HG02970 (cell line): ENCODE data around the gene TSGA10IP.
"Not testable (repeated sequence)": the region's sequence is repeated elsewhere in the genome, so short reads cannot be mapped to it uniquely, and the experiment has no call there.

Experiments
- ATAC-seq: cut with Tn5 transposase; IDR thresholded peaks from one replicate; pipeline ENCODE4 v1.9.1; 2021; ENCODE audit warnings: mild to moderate bottlenecking, moderate library complexity, moderate number of reproducible peaks; ENCODE audit not compliant: unreplicated experiment, low FRiP score

TSGA10IP gene

DNA sequence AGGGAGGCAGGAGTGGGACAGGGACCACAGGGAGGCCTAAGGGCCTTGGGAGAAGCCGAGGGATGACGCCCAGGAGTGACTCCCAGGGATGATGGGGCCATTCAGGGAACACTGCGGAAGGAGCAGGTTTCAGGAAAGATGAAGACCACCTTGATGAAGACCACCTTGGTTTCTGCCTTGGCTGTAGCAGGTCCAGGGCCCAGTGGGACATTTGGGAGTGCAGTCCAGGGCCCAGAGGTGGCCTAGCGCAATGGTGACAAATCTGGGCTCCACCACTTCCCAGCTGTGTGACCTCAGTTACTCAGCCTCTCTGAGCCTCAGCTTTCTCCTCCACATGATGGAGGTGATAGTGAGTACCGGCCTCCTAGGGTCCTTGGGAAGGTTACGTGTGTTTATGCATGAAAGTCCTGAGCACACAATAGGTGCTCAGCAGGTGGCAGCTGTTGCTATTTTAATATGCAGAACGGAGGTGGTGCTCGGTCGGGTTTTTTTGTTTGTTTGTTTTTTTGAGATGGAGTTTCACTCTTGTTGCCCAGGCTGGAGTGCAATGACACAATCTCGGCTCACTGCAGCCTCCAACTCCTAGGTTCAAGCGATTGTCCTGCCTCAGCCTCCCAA lies 770 bp downstream of the TSGA10IP start:
- ATAC-seq, result no peak

DNA sequence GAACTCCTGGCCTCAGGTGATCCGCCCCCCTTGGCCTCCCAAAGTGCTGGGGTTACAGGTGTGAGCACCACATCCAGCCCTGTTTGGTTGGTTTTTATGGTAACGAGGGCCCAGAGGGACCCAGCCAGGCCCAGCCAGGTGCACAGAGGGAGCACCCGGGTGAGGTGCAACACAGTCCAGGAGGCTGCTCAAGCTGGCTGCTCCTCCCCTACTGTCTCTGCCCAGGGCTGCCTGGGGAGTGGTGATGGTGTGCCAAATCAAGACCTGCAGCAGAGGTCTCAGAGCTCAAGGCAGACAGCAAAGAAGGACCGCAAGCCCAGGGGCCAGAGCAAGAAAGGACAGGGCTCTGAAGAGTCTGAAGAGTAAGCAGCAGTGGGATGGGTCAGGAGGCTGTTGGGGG lies 1.4 kb downstream of the TSGA10IP start:
- ATAC-seq, result no peak

DNA sequence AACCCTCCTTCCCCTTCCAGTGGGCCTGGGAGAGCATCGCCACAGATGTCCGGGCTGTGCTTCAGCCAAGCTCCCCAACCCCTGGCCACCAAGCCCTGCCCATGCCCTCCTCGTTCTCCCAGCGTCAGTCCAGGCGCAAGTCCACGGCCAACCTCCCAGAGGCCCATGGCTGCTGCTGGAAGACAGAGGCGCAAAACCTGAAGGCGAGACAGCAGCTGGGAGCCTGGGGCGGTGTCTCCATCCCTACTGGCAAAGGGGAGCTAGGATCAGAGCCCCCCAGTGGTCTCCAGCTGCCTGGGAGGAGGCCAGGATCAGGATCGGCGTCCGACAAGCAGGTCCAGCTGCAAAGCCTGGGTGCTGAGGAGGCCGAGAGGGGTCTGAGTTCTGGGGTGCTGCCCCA lies 1.9 kb downstream of the TSGA10IP start:
- no peak for ATAC-seq

DNA sequence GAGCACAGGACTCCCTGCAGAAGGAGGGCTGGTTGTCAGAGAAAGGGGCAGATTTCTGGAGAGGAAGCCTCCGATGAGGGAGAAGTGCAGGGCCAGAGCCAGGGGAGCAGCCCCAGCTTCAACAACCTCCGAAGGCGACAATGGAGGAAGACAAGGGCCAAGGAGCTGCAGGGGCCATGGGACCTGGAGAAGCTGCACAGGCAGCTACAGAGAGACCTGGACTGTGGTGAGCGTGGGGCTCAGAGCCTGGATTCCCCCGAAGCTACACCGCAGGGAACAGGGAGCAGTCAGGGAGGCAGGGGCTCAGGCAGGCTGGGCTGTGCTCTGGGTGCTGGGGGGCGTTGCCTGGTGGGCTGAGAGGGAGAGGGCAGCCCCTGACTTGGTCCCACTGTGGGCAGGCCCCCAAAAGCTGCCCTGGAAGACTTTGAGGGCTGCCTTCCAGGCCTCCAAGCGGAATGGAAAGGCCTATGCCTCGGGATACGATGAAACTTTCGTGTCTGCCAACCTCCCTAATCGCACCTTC lies 2.4 kb downstream of the TSGA10IP start:
- ATAC-seq, result no peak

DNA sequence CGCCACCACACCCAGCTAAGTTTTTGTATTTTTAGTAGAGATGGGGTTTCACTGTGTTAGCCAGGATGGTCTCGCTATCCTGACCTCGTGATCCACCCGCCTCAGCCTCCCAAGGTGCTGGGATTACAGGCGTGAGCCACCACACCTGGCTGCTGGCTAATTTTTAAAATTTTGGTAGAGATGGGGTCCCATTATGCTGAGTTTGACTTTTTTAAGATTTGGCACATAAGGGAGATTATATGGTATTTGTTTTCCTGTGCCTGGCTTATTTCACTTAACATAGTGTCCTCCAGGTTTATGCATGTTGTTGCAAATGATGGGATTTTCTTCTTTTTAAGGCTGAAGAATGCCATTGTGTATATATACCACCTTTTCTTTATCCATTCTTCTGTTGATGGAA lies 5.4 kb downstream of the TSGA10IP start:
- not testable (repeated sequence) for ATAC-seq

DNA sequence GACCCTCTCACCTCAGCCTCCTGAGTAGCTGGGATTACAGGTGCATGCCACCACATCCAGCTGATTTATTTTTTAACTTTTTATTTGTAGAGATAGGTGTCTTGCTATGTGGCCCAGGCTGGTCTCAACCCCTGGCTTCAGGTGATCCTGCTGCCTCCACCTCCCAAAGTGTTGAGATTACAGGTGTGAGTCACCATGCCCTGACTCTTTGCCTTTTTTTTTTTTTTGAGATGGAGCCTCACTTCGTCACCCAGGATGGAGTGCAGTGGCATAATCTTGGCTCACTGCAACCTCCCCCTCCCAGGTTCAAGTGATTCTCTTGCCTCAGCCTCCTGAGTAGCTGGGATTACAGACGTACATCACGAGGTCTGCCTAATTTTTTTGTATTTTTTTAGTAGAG lies 6.4 kb downstream of the TSGA10IP start:
- not testable (repeated sequence) for ATAC-seq

DNA sequence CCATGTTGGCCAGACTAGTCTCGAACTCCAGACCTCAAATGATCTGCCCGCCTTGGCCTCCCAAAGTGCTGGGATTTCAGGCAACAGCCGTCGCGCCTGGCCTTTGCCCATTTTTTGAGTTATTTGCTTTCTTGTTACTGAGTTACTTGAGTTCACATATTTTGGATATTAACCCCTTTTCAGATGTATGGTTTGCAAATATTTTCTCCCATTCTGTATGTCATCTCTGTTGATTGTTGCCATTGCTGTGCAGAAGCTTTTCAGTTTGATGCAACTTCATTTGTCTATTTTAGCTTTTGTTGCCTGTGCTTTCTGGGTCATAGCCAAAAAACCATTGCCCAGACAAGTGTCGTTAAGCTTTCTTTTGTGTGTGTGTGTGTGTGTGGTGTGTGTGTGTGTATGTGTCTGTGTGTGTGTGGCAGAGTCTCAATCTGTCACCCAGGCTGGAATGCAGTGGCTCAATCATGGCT lies 6.8 kb downstream of the TSGA10IP start:
- ATAC-seq, result no peak

DNA sequence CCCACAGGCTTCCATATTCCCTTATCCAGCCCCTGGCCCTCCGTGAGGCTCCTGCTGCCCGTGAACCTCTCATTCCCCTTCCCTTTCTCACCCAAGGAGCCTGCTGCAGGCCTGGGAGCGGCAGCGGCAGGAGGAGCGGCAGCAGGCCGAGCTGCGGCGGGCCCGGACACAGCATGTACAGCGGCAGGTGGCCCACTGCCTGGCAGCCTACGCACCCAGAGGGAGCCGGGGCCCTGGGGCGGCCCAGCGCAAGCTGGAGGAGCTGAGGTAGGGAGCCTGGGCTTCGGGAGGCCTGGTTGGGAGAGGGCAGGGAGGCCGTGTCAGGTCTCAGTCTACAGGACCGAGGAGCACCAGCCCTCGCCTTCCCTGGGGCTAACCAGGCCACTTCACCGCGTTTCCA lies 8.2 kb downstream of the TSGA10IP start:
- ATAC-seq, result no peak

DNA sequence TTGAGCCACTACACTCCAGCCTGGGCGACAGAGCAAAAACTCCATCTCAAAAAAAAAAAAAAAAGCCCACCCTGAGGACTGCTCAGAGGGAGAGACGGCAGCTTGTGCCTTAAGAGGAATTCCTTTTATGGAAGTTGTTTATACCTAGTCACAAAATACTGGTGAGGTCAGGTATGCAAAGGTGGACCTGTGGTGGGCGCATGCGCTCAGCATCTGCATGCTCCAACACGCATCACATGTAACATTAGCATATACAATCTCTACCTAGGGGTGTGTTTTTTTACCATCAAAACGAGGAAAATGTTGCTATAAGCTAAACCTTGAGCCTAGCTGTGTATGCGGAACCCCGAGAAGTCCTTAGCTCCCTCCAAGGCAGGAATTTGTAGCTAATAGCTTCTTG lies 9.5 kb downstream of the TSGA10IP start:
- no peak for ATAC-seq

DNA sequence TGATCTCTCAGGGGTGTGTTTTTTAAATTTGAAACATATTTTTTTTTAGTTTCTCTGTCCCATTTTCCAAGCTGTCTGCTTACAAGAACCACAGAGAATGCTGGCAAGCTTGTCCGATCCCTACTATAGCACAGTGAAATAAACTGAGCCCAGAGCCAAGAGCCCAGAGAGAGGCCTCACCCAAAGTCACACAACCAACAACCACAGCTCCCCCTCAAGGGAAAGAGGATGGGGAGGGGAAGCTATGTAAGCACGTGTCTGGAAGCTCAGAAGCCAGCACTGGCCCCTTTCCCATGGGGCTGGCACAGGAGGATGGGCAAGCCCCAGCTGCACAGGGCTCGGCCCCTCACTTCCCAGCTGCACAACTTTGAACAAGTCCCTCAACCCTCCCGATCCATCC lies 13.0 kb downstream of the TSGA10IP start:
- ATAC-seq, result no peak

DNA sequence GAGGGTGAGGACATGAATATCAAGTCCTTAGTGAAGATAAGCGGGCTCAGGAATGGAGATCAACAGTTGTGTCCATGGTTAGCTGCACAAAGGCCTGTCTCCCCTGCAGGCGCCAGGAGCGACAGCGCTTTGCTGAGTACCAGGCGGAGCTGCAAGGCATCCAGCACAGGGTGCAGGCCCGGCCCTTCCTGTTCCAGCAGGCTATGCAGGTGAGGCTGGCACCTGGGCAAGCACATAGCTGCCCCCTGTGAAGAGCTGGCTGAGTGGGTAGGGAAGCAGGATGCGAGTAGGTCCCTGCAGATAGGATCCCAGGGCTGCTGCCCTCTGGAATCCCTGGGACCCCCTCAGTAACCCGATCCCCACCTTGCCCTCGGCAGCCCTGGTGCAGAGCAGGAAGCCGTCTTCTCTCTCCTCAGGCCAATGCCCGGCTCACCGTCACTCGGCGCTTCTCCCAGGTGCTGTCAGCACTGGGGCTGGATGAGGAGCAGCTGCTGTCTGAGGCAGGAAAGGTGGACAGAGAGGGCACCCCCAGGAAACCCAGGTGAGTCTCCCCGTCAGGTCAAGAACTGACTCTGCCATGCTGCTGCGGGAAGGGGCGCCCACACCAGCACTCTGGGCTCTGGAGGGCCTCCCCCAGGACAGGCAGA lies 13.6 kb downstream of the TSGA10IP start:
- ATAC-seq, result no peak

DNA sequence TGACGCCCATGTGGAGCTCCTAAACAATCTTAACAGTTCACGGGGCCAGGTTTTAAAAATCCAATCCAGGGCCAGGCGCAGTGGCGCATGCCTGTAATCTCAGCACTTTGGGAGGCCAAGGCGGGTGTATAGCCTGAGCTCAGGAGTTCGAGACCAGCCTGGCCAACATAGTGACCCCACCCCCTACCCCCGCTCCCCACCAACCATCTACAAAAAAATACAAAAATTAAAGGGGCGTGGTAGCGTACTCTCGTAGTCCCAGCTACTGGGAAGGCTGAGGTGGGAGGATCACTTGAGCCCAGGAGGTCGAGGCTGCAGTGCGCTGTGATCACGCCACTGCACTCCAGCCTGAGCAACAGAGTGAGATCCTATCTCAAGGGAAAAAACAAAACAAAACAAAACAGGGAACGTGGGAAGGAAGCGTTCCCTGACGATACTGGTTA lies 15.6 kb downstream of the TSGA10IP start:
- no peak for ATAC-seq

DNA sequence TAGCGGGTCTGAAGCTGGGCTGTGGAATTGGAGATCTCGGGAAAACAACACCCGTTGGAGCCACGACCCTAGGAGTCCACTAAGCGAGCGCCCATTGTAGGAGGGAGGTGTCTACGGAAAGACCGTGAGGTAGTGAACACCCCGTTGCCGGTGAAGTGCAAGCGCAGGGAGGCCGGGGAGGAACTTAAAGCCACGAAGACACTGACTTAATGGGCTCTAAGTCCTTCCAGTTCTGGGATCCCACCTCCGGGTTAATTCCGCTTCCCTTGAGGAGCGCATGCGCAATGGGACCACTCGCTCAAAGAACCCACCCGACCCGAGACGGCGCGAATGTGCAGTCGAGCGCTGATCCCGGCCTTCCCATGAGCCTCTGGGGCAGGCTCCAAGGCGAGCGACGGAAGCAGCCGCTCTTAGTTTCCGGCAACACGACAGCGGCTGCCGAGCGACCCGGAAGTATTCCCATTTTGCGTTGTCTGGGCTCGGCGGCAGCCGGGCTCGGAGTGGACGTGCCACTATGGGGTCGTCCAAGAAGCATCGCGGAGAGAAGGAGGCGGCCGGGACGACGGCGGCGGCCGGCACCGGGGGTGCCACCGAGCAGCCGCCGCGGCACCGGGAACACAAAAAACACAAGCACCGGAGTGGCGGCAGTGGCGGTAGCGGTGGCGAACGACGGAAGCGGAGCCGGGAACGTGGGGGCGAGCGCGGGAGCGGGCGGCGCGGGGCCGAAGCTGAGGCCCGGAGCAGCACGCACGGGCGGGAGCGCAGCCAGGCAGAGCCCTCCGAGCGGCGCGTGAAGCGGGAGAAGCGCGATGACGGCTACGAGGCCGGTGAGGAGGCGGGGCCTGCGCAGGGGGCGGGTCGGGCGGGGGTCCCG lies 16.2 kb downstream of the TSGA10IP start, which contains the start of gene SART1:
SART1 (plus strand) TSS at position 468 of the 874 bp plus-strand sequence; CDS start at position 515, 47 bp downstream.
- ATAC-seq, result peak; percentile 83

DNA sequence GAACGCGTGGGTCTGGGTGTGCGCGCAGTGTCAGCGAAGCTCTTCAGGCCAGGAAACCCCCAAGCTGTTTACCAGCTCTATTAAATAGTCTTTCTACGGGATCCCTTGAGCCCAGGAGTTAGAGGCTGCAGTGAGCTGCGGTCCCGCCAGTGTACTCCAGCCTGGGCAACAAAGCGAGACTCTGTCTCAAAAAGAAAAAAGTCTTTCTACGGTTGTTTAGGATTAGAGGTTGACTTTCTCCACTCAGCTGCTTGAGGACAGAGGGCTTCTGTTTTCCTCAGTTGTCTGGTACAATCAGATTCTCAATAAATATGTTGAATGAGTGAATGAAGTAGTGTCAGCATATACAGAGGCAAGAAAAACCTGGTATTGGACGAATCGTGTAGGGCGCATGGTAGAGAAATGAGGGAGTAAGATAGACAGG lies 16.9 kb downstream of the TSGA10IP start:
- no peak for ATAC-seq

DNA sequence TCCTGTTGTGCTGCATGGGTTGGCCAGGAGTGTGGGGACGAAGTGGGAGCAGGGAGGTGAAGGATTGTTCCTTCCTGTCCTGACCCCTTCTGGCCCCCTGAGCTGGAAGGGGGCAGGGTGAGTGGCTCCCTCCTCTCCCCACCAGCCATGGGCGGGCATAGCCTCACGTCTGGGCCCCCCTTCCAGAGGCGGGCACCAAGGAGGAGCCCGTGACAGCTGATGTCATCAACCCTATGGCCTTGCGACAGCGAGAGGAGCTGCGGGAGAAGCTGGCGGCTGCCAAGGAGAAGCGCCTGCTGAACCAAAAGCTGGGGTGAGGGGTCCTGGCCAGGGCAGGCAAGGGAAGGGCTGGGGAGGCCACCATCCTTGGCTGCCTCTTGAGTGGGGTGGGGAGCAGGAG lies 19.6 kb downstream of the TSGA10IP start:
- ATAC-seq, result no peak

DNA sequence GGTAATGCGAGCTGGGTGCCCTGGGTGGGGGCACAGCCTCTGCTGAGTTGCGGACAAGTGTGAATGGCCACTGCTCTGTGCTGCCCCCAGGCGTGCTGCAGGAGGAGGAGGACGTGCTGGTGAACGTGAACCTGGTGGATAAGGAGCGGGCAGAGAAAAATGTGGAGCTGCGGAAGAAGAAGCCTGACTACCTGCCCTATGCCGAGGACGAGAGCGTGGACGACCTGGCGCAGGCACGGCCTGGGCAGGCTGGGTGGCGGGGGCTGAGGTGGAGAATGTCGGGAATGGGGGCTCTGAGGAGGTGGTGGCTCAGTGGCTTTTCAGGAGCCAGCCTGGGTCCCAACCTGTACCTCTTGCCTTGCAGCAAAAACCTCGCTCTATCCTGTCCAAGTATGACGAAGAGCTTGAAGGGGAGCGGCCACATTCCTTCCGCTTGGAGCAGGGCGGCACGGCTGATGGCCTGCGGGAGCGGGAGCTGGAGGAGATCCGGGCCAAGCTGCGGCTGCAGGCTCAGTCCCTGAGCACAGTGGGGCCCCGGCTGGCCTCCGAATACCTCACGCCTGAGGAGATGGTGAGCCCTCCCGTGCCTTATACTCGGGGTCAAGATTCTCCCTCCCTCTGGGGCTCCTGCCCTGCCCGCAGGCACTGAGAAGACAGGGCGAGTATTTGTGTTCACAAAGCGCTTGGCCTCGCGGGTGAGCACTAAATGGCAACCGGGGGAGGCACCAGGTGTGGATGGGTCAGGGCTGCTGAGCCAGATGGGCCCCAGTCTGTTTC lies 20.9 kb downstream of the TSGA10IP start:
- no peak for ATAC-seq

DNA sequence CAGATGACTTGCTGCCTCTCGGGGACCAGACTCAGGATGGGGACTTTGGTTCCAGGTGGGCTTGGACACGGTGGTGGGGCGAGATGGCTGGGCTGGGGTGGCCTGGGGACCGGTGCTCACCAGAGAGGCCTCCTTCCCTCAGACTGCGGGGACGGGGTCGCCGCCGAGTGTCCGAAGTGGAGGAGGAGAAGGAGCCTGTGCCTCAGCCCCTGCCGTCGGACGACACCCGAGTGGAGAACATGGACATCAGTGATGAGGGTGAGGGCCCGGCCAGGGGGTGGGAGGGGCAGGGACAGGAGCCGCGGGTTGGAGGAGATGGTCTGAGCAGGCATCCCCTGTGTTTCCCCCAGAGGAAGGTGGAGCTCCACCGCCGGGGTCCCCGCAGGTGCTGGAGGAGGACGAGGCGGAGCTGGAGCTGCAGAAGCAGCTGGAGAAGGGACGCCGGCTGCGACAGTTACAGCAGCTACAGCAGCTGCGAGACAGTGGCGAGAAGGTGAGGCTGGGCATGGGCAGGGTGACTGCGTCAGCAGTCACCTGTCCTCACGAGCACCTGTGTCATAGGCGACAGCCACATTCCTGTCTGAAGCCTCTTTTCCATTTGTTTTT lies 22.2 kb downstream of the TSGA10IP start:
- ATAC-seq, result no peak

DNA sequence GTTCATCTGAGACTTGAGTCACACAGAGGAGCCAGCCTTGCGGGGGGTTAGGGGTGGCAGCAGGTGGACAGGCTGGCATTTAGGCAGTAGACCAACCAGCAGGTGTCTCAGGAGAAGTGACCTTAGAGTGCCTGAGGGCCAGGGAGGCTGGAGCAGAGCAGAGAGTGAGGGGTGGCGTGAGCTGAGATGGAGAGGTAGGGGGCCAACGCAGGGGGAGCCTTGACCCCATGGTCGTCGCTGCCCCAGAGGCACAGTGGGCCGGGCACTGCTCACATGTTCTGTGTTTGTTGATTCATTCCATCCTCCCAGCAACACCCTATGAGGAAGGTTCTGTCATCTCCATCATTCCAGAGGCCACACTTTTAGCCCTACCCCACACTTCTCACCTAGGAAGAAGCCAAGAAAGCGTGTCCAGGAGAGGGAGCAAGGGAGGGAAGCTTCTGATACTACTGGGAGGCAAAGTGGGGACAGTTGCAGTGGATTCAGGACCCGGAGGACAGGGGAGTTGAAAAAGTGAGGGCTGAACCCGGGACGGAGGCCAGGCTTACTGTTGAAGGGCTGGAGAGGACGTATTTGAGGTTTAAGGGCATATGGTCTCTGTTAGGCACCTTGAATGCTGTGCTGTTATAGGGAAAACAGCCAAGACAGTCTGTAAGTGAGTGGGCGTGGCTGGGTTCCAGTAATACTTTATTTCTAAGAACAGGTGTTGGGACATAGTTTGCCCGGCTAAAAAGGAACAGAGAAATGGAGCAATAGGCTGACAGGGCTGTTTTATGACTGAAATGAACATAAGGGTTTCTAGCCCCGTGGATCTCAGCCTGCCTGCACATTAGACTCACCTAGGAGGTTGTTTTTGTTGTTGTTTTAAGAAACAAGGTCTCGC lies 23.6 kb downstream of the TSGA10IP start:
- no peak for ATAC-seq

DNA sequence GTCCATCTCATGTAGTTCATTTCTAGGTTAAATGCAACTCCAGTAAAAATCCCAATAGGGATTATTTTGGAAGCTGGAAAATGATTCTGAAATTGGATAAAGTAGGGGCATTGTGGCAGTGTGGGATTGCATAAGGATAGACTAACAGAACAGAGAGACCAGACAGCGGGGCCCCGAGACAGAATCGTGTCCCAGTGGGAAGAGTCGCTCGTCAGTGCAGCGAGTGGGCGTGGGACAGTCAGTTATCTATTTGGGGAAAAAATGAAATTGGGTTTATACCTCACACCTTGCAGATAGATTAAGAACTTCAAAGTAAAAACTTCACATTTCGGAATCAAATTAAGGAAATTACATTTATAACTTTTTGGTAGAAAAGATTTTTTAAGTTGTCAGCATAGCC lies 26.8 kb downstream of the TSGA10IP start:
- no peak for ATAC-seq
